Lower leg skin (tissue), 4 donors: ENCODE data around the gene GRIK5. TPM values are rescaled to one million over a fixed set of nuclear protein-coding genes. Genes with fewer than 3 reads are reported as not detected.

Experiments used
- DNase-seq, 2 donors: peaks; one replicate each; pipeline ENCODE4 v3.0.0-alpha.2; 2019; ENCODE audit warnings: low spot score in 2 of 2
- H3K4me3 ChIP-seq: fragments of 200-600 bp; sonication (generic); 2 replicates; pipeline ENCODE4 v1.5.1; 2017; ENCODE audit warnings: mild to moderate bottlenecking, low read depth; ENCODE audit not compliant: poor library complexity, severe bottlenecking
- CTCF ChIP-seq, 3 donors: fragments of 450-650 bp; IDR thresholded peaks; one replicate each; pipeline ENCODE4 v1.5.1; 2016; ENCODE audit warnings: antibody characterized with exemption in 3 of 3, mild to moderate bottlenecking in 3 of 3, moderate library complexity in 2 of 3
- POLR2A ChIP-seq, 2 donors: fragments of 450-650 bp; IDR thresholded peaks; one replicate each; pipeline ENCODE4 v1.6.1; 2016 to 2017; ENCODE audit warnings: antibody characterized with exemption in 2 of 2, mild to moderate bottlenecking in 1 of 2, moderate library complexity in 1 of 2
- WGBS, 2 donors: methylation state at CpG; one replicate each; pipeline ENCODE4 v1.1.5; 2018; 5-methylcytosine and 5-hydroxymethylcytosine counted together
- intact Hi-C: fragments of 100-400 bp; cut with DNase I; formaldehyde crosslinking; loops from one replicate; pipeline ENCODE4 v1.15.0; 2023; ENCODE audit warnings: low total_unique reads
- total RNA-seq, 4 donors: library from RNA; depleted of rRNA; stranded (reverse); fragments of >200 nt; gene quantifications; one replicate each; pipeline ENCODE4 v1.1.0, GENCODE V29; 2016

GRIK5 gene
- total RNA-seq, 4 donors from 2014 or later: 0.11 to 1.4 (median 0.82) TPM

DNA sequence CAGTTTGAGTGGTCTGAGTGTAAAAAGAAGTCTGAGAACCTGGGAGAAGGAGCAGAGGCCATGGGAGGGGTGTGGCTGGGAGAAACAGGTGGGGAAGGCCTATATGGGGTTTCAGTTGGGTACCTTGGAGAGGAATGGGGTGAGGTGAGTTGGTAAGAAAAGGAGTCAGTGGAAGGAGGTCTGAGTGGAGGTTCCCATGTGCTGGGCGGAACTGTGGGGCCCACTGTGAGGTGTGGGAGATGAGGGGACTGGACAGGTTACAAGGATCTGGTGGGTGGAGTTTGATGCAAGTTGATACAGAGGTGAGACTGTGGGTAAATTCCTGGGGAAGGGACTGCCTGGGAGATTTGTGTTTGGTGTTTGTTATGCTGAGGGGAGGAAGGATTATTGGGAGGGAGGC is 8.1 kb upstream of the GRIK5 start:
- TF ChIP-seq POLR2A (IDR thresholded peaks at IDR 0.05) (no peak), CTCF (IDR thresholded peaks at IDR 0.05) (no peak)
- H3K4me3 ChIP-seq: no peak overlapping the region
- intact Hi-C loops: no loop called here
- 85 to 91% methylated on average over 1 of the region's 1 CpG for WGBS, 2 donors
- DNase-seq: no peak

- 1% methylated on average over 13 to 28 of the region's 33 CpGs for WGBS, 2 donors
- peak; percentile 43 to 90 for DNase-seq
- TF ChIP-seq CTCF (IDR thresholded peaks at IDR 0.05) (no peak), POLR2A (IDR thresholded peaks at IDR 0.05) (no peak)
- intact Hi-C loops: no loop called here
- peak overlapping the region; percentile 77 for H3K4me3 ChIP-seq
These were observed 6.5 kb upstream of the GRIK5 start for GRCh38 chr19:42076380-42076944.

DNA sequence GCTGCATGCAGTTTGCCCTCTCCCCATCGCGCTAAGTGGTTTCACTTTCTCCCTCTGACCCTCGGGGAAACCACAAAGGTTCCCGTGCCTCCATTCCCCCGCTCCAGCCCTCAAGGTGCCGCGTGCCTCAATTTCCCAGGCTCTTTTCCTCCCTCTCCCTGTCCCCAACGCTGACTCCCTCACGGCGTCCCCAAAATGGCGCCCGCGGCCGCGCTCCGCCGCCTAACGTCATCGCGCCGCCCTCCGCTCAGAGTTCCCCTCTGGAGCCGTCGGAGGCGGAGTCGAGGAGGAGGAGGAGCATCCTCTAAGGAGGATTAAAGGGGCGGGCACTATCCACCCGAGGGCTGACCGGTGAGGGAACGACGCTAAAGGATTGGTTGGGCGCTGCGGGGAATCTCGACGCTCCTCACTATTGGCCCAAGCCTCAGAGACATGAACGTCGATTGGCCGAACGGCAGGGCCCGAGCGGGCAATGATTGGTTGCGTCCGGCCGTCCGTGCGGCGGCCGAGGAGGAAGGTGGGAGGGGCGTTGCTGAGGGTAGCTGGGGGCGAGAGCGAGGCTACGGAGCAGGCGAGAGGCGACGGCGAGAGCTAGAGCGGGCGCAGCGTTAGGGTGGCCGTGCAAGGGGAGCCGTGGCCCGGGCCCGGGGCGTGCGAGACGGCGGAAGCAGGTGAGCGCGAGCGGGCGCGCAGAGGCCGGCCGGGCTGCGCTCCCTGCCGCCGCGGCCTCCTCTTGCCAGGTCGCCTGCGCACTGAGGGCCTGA is 5.8 kb upstream of the GRIK5 start, which contains the start of gene ZNF574:
ZNF574 (plus strand) TSS at position 551 of the 764 bp plus-strand sequence. CDS start 2,441 bp downstream, outside the sequence.
- WGBS, 2 donors: 0% methylated on average over 60 to 80 of the region's 80 CpGs
- peak; percentile 99 for DNase-seq
- TF ChIP-seq CTCF (IDR thresholded peaks at IDR 0.05): no peak
- TF ChIP-seq POLR2A (IDR thresholded peaks at IDR 0.05): peak in 1 of 2 donors; percentile 92
- intact Hi-C loops: no loop called here
- peak within 1 kb of the TSS; percentile 77 for H3K4me3 ChIP-seq

- H3K4me3 ChIP-seq: peak overlapping the region; percentile 41
- TF ChIP-seq POLR2A (IDR thresholded peaks at IDR 0.05) (no peak), CTCF (IDR thresholded peaks at IDR 0.05) (no peak)
- WGBS, 2 donors: 0 to 3% methylated on average over 3 of the region's 3 CpGs
- no peak for DNase-seq
- intact Hi-C loops: no loop called here
These were observed 5.3 kb upstream of the GRIK5 start for GRCh38 chr19:42075364-42075615.

DNA sequence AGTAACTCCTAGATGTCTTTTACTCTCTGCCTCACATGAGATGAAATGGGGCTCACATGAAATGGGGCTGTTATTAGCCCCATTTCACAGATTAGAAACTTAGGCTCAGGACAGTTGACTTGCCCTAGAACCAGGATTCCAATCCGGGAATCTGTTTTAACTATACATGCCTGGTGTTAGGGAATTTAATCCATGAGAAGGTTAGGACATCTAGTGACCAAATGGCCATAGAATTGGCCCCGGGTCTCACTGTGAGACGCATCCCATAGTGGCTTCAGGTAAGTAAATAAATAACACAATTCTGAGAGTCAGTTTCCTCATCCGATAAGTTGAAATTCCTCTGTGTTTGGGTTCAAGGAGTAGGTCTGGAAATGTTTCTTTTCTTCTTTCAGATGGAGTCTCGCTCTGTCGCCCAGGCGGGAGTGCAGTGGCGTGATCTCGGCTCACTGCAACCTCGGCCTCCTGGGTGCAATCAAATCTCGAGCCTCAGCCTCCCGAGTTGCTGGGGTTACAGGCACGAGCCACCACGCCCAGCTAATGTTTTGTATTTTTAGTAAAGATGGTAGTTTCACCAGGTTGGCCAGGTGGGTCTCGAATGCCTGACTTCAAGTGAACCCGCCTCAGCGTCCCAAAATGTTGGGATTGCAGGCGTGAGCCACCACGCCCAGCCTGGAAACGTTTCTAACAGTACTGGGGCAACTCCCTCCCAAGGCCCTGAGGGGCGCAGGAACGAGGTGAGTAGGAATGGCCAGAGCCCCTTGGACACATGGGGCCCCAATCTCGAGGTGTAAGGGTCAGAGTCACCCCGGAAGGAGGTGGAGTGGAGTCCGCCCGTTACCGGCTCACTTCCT is 4.7 kb upstream of the GRIK5 start:
- 51 to 52% methylated on average over 27 of the region's 27 CpGs for WGBS, 2 donors
- peak in 1 of 2 donors; percentile 90 for DNase-seq
- TF ChIP-seq POLR2A (IDR thresholded peaks at IDR 0.05) (no peak), CTCF (IDR thresholded peaks at IDR 0.05) (no peak)
- intact Hi-C loops: no loop called here
- no peak overlapping the region for H3K4me3 ChIP-seq
